PC-9 (cell line): Measurements from ENCODE around the gene TRIML1.

Source experiments
- EZH2 ChIP-seq: fragments of 200-600 bp; sonication (generic); IDR thresholded peaks from 2 replicates; pipeline ENCODE4 v1.8.0; 2017; ENCODE audit warnings: antibody characterized with exemption, low read depth
- TF ChIP-seq, protein P1 (sequence below): fragments of 200-600 bp; sonication (generic); conservative IDR thresholded peaks from 2 replicates; pipeline ENCODE4 v1.6.1; 2017; ENCODE audit warnings: mixed run types, antibody characterized with exemption, mild to moderate bottlenecking, moderate library complexity

DNA sequence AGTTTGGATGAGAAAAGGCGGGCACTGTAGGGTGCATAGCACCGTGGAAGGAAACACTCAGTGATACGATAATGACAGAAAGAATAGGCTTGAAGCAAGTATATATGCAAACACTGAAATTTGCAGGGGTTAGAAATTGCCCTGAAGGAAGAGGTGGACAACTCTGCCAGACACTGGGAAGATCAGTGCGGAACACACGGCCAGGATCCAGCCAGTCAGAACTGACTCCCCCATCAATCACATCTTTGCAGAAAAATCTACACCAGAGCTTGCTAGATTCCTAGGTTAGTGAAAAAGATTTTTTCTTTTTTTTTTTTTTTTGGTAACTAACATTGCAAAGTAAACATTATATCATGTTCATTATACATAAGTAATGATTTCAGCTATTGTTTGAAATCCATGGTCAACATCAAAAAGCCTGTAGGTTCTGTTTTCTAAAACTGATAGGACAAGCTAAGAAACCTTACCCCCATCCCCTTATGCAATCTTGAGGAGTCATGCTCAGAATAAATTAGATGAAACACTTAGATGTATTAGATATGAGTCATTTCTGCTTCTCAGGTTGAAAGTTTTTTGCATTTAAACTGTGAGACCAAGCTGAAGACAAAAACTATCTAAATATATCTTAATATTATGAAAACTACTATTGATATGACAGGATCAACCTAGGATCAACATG lies 38.9 kb downstream of the TRIML1 start:
- no peak for TF ChIP-seq EZH2
- TF ChIP-seq, protein P1, sequence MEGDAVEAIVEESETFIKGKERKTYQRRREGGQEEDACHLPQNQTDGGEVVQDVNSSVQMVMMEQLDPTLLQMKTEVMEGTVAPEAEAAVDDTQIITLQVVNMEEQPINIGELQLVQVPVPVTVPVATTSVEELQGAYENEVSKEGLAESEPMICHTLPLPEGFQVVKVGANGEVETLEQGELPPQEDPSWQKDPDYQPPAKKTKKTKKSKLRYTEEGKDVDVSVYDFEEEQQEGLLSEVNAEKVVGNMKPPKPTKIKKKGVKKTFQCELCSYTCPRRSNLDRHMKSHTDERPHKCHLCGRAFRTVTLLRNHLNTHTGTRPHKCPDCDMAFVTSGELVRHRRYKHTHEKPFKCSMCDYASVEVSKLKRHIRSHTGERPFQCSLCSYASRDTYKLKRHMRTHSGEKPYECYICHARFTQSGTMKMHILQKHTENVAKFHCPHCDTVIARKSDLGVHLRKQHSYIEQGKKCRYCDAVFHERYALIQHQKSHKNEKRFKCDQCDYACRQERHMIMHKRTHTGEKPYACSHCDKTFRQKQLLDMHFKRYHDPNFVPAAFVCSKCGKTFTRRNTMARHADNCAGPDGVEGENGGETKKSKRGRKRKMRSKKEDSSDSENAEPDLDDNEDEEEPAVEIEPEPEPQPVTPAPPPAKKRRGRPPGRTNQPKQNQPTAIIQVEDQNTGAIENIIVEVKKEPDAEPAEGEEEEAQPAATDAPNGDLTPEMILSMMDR, result no peak
